DND-41 (cell line): ENCODE data around the gene MYH11.

Experiments used
- EZH2 ChIP-seq: IDR thresholded peaks from 3 replicates; pipeline ENCODE4 v1.6.1; 2012; ENCODE audit warnings: borderline replicate concordance, low read depth, mild to moderate bottlenecking, moderate library complexity, low read length, inconsistent platforms; ENCODE audit not compliant: severe bottlenecking
- TF ChIP-seq, protein P1 (sequence below): IDR thresholded peaks from 2 replicates; pipeline ENCODE4 v1.5.1; 2012; ENCODE audit warnings: borderline replicate concordance, low read length, moderate library complexity, mild to moderate bottlenecking; ENCODE audit not compliant: poor library complexity, severe bottlenecking; ENCODE audit errors: extremely low read depth

- TF ChIP-seq EZH2, result no peak
- TF ChIP-seq, protein P1, sequence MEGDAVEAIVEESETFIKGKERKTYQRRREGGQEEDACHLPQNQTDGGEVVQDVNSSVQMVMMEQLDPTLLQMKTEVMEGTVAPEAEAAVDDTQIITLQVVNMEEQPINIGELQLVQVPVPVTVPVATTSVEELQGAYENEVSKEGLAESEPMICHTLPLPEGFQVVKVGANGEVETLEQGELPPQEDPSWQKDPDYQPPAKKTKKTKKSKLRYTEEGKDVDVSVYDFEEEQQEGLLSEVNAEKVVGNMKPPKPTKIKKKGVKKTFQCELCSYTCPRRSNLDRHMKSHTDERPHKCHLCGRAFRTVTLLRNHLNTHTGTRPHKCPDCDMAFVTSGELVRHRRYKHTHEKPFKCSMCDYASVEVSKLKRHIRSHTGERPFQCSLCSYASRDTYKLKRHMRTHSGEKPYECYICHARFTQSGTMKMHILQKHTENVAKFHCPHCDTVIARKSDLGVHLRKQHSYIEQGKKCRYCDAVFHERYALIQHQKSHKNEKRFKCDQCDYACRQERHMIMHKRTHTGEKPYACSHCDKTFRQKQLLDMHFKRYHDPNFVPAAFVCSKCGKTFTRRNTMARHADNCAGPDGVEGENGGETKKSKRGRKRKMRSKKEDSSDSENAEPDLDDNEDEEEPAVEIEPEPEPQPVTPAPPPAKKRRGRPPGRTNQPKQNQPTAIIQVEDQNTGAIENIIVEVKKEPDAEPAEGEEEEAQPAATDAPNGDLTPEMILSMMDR, result no peak
Observed at GRCh38 chr16:15653227-15653626, 203.6 kb downstream of the MYH11 start.
